Neuronal stem cell (in vitro differentiated cells): Measurements from ENCODE around the gene TMED10.
A peak's percentile ranks its signal among the peaks of the same experiment; 100 is the strongest.

ENCODE experiments used
- DNase-seq: peaks from one replicate; pipeline ENCODE4 v3.0.0-alpha.2; 2013; ENCODE audit warnings: low spot score
- H2AFZ ChIP-seq: one replicate; pipeline ENCODE4 v1.6.1; 2013; ENCODE audit warnings: mild to moderate bottlenecking, low read length, inconsistent platforms
- H2AK5ac ChIP-seq: 2 replicates; pipeline ENCODE4 v1.6.1; 2013; ENCODE audit warnings: low read depth, mild to moderate bottlenecking, inconsistent platforms, low read length, moderate library complexity, mixed read lengths
- H2BK120ac ChIP-seq: 2 replicates; pipeline ENCODE4 v1.6.1; 2013; ENCODE audit warnings: low read depth, mild to moderate bottlenecking, inconsistent platforms, low read length, moderate library complexity, mixed read lengths
- H2BK12ac ChIP-seq: one replicate; pipeline ENCODE4 v1.6.1; 2013; ENCODE audit warnings: low read length, inconsistent platforms
- H2BK15ac ChIP-seq: 2 replicates; pipeline ENCODE4 v1.6.1; 2013; ENCODE audit warnings: mild to moderate bottlenecking, low read length, inconsistent platforms, mixed read lengths
- H2BK5ac ChIP-seq: one replicate; pipeline ENCODE4 v1.6.1; 2013; ENCODE audit warnings: inconsistent platforms, mild to moderate bottlenecking, low read length, moderate library complexity
- H3K14ac ChIP-seq: one replicate; pipeline ENCODE4 v1.6.1; 2013; ENCODE audit warnings: low read length, inconsistent platforms
- H3K18ac ChIP-seq: 2 replicates; pipeline ENCODE4 v1.6.1; 2013; ENCODE audit warnings: low read length, inconsistent platforms
- H3K23ac ChIP-seq: 2 replicates; pipeline ENCODE4 v1.6.1; 2013; ENCODE audit warnings: low read depth, mild to moderate bottlenecking, mixed read lengths, low read length, inconsistent platforms; ENCODE audit not compliant: poor library complexity
- H3K27ac ChIP-seq: replicated peaks from 3 replicates; pipeline ENCODE4 v1.5.1; 2013; ENCODE audit warnings: low read length, inconsistent platforms
- H3K27me3 ChIP-seq, 3 experiments: 2 replicates each; pipeline ENCODE4 v1.6.1; 2013; ENCODE audit warnings: low read length in 3 of 3, mild to moderate bottlenecking in 2 of 3, inconsistent platforms in 1 of 3, low read depth in 1 of 3, mixed read lengths in 1 of 3, moderate library complexity in 1 of 3; ENCODE audit not compliant: control insufficient read depth in 3 of 3, insufficient read depth in 3 of 3
- H3K36me3 ChIP-seq, 2 donors: replicated peaks in 1 of 2; 2 replicates each; pipeline ENCODE4 v1.6.1; 2013; ENCODE audit warnings: low read length in 2 of 2; ENCODE audit not compliant: control insufficient read depth in 2 of 2, insufficient read depth in 2 of 2
- H3K4ac ChIP-seq: 2 replicates; pipeline ENCODE4 v1.6.1; 2013; ENCODE audit warnings: inconsistent platforms, mild to moderate bottlenecking, low read length, moderate library complexity
- H3K4me1 ChIP-seq, 2 donors: 1 replicate in 1 of 2; 2 replicates in 1 of 2; pipeline ENCODE4 v1.6.1; 2013; ENCODE audit warnings: low read length in 2 of 2, low read depth in 1 of 2; ENCODE audit not compliant: control insufficient read depth in 2 of 2, insufficient read depth in 1 of 2
- H3K4me2 ChIP-seq: one replicate; pipeline ENCODE4 v1.6.1; 2013; ENCODE audit warnings: mild to moderate bottlenecking, low read length, inconsistent platforms; ENCODE audit not compliant: insufficient read depth, poor library complexity, severe bottlenecking
- H3K4me3 ChIP-seq, 2 donors: 2 replicates each; pipeline ENCODE4 v1.5.1; 2013; ENCODE audit warnings: low read length in 2 of 2, mild to moderate bottlenecking in 2 of 2, inconsistent platforms in 1 of 2, moderate library complexity in 1 of 2
- H3K79me1 ChIP-seq: one replicate; pipeline ENCODE4 v1.6.1; 2013; ENCODE audit warnings: low read depth, mild to moderate bottlenecking, inconsistent platforms, low read length, moderate library complexity
- H3K9ac ChIP-seq: one replicate; pipeline ENCODE4 v1.6.1; 2013; ENCODE audit warnings: mild to moderate bottlenecking, low read depth, low read length, inconsistent platforms; ENCODE audit not compliant: poor library complexity
- H3K9me3 ChIP-seq, 2 donors: replicated peaks in 1 of 2; 2 replicates each; pipeline versions ENCODE3 to v1.6.1; 2013; ENCODE audit warnings: low read length in 2 of 2, mild to moderate bottlenecking in 2 of 2, inconsistent platforms in 1 of 2, low read depth in 1 of 2, mixed read lengths in 1 of 2, moderate library complexity in 1 of 2; ENCODE audit not compliant: control insufficient read depth in 2 of 2, insufficient read depth in 1 of 2
- H4K8ac ChIP-seq: one replicate; pipeline ENCODE4 v1.6.1; 2013; ENCODE audit warnings: low read depth, mild to moderate bottlenecking, inconsistent platforms, low read length, moderate library complexity
- H4K91ac ChIP-seq: one replicate; pipeline ENCODE4 v1.6.1; 2013; ENCODE audit warnings: low read length, low read depth, mild to moderate bottlenecking, inconsistent platforms; ENCODE audit not compliant: poor library complexity
- WGBS, 2 donors: extraction: QIAGEN DNeasy Blood & Tissue Kit; methylation state at CpG; one replicate each; pipeline ENCODE4 v1.1.7; 2013; ENCODE audit warnings: missing lambda C conversion rate in 2 of 2, mixed read lengths in 1 of 2; ENCODE audit not compliant: insufficient read length in 2 of 2, insufficient replicate concordance in 1 of 2; ENCODE audit errors: extremely low coverage in 2 of 2; 5-methylcytosine and 5-hydroxymethylcytosine counted together

The TMED10 gene

DNA sequence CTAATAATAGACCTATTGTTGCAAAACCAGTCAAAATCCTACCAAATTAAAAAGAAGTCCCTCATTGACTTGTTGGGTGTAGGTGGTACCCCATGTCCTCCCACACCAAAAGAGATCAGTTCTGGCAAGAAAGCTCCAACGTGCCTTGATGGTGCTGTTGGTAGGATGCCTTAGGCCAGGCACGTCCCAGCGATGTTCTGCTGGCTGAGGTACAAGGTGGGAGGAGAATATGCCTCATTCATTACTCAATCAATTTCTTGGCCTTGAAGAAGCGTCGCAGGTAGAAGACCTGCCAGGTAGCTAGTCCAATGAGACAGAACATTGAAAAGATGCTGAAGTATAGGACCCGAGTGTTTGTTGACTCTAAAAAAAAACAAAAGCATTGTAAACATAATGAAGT, 41.8 kb downstream of the TMED10 start:
- Histone ChIP-seq H3K18ac (no peak overlapping the region), H3K9me3 (peaks cover 4 to 12% of the 10 kb centered on the region in 2 donors), H3K9ac (no peak overlapping the region), H3K4me2 (no peak overlapping the region), H4K8ac (no peak overlapping the region), H3K4me1 (no peaks in the 10 kb centered on the region), H3K27ac (no peak overlapping the region), H3K36me3 (peaks cover 17 to 51% of the 10 kb centered on the region in 2 donors), H2AFZ (no peak overlapping the region), H3K27me3 (no peaks in the 10 kb centered on the region), H2BK15ac (no peak overlapping the region), H4K91ac (no peak overlapping the region), H3K14ac (no peak overlapping the region), H3K4me3 (peak overlapping the region in 1 of 2 donors; percentile 23), H2AK5ac (no peak overlapping the region), H2BK5ac (no peak overlapping the region), H3K4ac (no peak overlapping the region), H2BK120ac (no peak overlapping the region), H3K79me1 (no peaks in the 10 kb centered on the region), H2BK12ac (no peak overlapping the region), H3K23ac (no peak overlapping the region)
- DNase-seq, result no peak
- WGBS, 2 donors, result no CpG with 5 or more reads among the region's 6 CpGs

DNA sequence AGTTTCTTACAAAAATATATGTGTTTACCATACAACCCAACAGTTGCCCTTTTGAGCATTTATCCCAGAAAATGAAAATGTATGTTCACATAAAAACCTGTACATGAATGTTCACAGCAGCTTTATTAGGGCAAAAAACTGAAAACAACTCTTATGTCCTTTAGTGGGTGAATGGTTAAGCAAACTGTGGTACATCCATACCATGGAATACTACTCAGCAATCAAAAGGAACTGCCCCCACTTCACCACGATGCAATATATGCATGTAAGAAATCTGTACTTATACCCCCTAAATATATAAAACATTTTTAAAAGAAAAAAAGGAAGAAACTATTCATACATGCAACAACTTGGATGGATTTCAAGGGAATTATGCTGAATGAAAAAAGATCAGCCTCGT, 42.8 kb downstream of the TMED10 start:
- H2AFZ ChIP-seq, result no peak overlapping the region
- no peak overlapping the region for H2AK5ac ChIP-seq
- no peak overlapping the region for H4K91ac ChIP-seq
- H3K4me3 ChIP-seq, result no peak overlapping the region
- WGBS, 2 donors, result no CpG with 5 or more reads among the region's 2 CpGs
- H3K23ac ChIP-seq, result no peak overlapping the region
- no peak overlapping the region for H2BK120ac ChIP-seq
- no peak overlapping the region for H2BK12ac ChIP-seq
- no peak overlapping the region for H3K4ac ChIP-seq
- no peak overlapping the region for H3K4me2 ChIP-seq
- no peak overlapping the region for H2BK5ac ChIP-seq
- H3K4me1 ChIP-seq, result no peaks in the 10 kb centered on the region
- H3K14ac ChIP-seq, result no peak overlapping the region
- peaks cover 17 to 49% of the 10 kb centered on the region in 2 donors for H3K36me3 ChIP-seq
- H2BK15ac ChIP-seq, result no peak overlapping the region
- H3K79me1 ChIP-seq, result no peaks in the 10 kb centered on the region
- no peak overlapping the region for H4K8ac ChIP-seq
- H3K9me3 ChIP-seq, result peaks cover 4 to 12% of the 10 kb centered on the region in 2 donors
- no peak overlapping the region for H3K27ac ChIP-seq
- no peaks in the 10 kb centered on the region for H3K27me3 ChIP-seq
- no peak overlapping the region for H3K9ac ChIP-seq
- no peak overlapping the region for H3K18ac ChIP-seq
- no peak for DNase-seq

GRCh38 chr14:75132382-75133086, 43.9 kb downstream of the TMED10 start:
- no peak overlapping the region for H3K4ac ChIP-seq
- DNase-seq, result peak; percentile 75
- H2BK5ac ChIP-seq, result no peak overlapping the region
- H3K9me3 ChIP-seq, result peaks cover 4 to 12% of the 10 kb centered on the region in 2 donors
- no peaks in the 10 kb centered on the region for H3K27me3 ChIP-seq
- H3K4me1 ChIP-seq, result peaks cover 0 to 3% of the 10 kb centered on the region in 2 donors
- no peak overlapping the region for H2BK15ac ChIP-seq
- no peak overlapping the region for H2AK5ac ChIP-seq
- H3K9ac ChIP-seq, result no peak overlapping the region
- peaks cover 17 to 55% of the 10 kb centered on the region in 2 donors for H3K36me3 ChIP-seq
- no peak overlapping the region for H4K91ac ChIP-seq
- no peak overlapping the region for H3K27ac ChIP-seq
- H3K79me1 ChIP-seq, result no peaks in the 10 kb centered on the region
- no CpG with 5 or more reads among the region's 4 CpGs for WGBS, 2 donors
- no peak overlapping the region for H3K4me3 ChIP-seq
- no peak overlapping the region for H3K4me2 ChIP-seq
- no peak overlapping the region for H3K18ac ChIP-seq
- no peak overlapping the region for H4K8ac ChIP-seq
- no peak overlapping the region for H2AFZ ChIP-seq
- no peak overlapping the region for H2BK120ac ChIP-seq
- H3K23ac ChIP-seq, result no peak overlapping the region
- no peak overlapping the region for H3K14ac ChIP-seq
- no peak overlapping the region for H2BK12ac ChIP-seq

- H3K4ac ChIP-seq, result no peak overlapping the region
Observed at GRCh38 chr14:75128596-75128990, 47.8 kb downstream of the TMED10 start.

More at GRCh38 chr14:75128596-75128990, 47.8 kb downstream of the TMED10 start:
- no peak overlapping the region for H3K4me2 ChIP-seq
- no peak overlapping the region for H3K9ac ChIP-seq
- peaks cover 0 to 10% of the 10 kb centered on the region in 2 donors for H3K4me1 ChIP-seq
- H2BK120ac ChIP-seq, result no peak overlapping the region
- DNase-seq, result no peak
- no peak overlapping the region for H2BK12ac ChIP-seq
- no peaks in the 10 kb centered on the region for H3K27me3 ChIP-seq
- no peak overlapping the region for H3K23ac ChIP-seq
- no CpG with 5 or more reads among the region's 5 CpGs for WGBS, 2 donors
- H4K91ac ChIP-seq, result no peak overlapping the region
- H3K79me1 ChIP-seq, result peaks cover 2% of the 10 kb centered on the region
- H2AFZ ChIP-seq, result no peak overlapping the region
- H3K18ac ChIP-seq, result no peak overlapping the region
- no peak overlapping the region for H3K14ac ChIP-seq
- no peak overlapping the region for H2BK5ac ChIP-seq
- H2BK15ac ChIP-seq, result no peak overlapping the region
- peaks cover 0 to 5% of the 10 kb centered on the region in 2 donors for H3K9me3 ChIP-seq
- H4K8ac ChIP-seq, result no peak overlapping the region
- H3K27ac ChIP-seq, result no peak overlapping the region
- H2AK5ac ChIP-seq, result no peak overlapping the region
- no peak overlapping the region for H3K4me3 ChIP-seq
- peaks cover 4 to 31% of the 10 kb centered on the region in 2 donors for H3K36me3 ChIP-seq
